Astrocyte of the cerebellum (primary cell): ENCODE results near the gene KASH5.

Experiments
- DNase-seq: peaks from one replicate; pipeline ENCODE4 v3.0.0-alpha.2; 2011; ENCODE audit warnings: low read depth
- H3K4me3 ChIP-seq: 2 replicates; pipeline ENCODE4 v1.5.1; 2011; ENCODE audit warnings: mild to moderate bottlenecking, low read depth, low read length, moderate library complexity
- CTCF ChIP-seq: IDR thresholded peaks from 2 replicates; pipeline ENCODE4 v1.5.1; 2012; ENCODE audit warnings: low read length, low read depth, moderate library complexity, mild to moderate bottlenecking; ENCODE audit errors: missing control alignments
- in situ Hi-C: cut with HindIII; loops from 2 replicates; pipeline ENCODE4 v1.10.0; 2017; ENCODE audit warnings: low sequenced_read_pairs

The KASH5 gene

GRCh38 chr19:49425178-49425577 is 37.1 kb downstream of the KASH5 start, which contains the start of gene GFY:
TSS of gene GFY (plus strand) at chr19:49425388. CDS start at chr19:49426431, 1,043 bp downstream.
- in situ Hi-C loops, result loop anchor here (5.0 kb wide), 1 partner anchor 43 kb away; no protein-coding TSS in a partner anchor
- H3K4me3 ChIP-seq, result no peak within 1 kb of the TSS
- no peak for TF ChIP-seq CTCF
- DNase-seq, result no peak

GRCh38 chr19:49425922-49426592 is 38.0 kb downstream of the KASH5 start:
- in situ Hi-C loops, result loop anchor here (5.0 kb wide), 1 partner anchor 44 kb away; no protein-coding TSS in a partner anchor
- no peak overlapping the region for H3K4me3 ChIP-seq
- no peak for TF ChIP-seq CTCF
- DNase-seq, result no peak

GRCh38 chr19:49427339-49427738 is 39.3 kb downstream of the KASH5 start:
- H3K4me3 ChIP-seq, result no peak overlapping the region
- in situ Hi-C loops, result loop anchor here (5.0 kb wide), 1 partner anchor 45 kb away; no protein-coding TSS in a partner anchor
- DNase-seq, result no peak
- no peak for TF ChIP-seq CTCF

- H3K4me3 ChIP-seq, result no peak overlapping the region
- in situ Hi-C loops, result loop anchor here (5.0 kb wide), 1 partner anchor 46 kb away; no protein-coding TSS in a partner anchor
- no peak for DNase-seq
- TF ChIP-seq CTCF, result no peak
Measured at GRCh38 chr19:49427855-49428546, 40.0 kb downstream of the KASH5 start.

GRCh38 chr19:49428547-49429451 is 40.8 kb downstream of the KASH5 start:
- no peak for DNase-seq
- in situ Hi-C loops, result loop anchor here (5.0 kb wide), 1 partner anchor 46 kb away; no protein-coding TSS in a partner anchor
- no peak overlapping the region for H3K4me3 ChIP-seq
- no peak for TF ChIP-seq CTCF

- no peak for TF ChIP-seq CTCF
- in situ Hi-C loops, result no loop called here
- no peak for DNase-seq
- H3K4me3 ChIP-seq, result no peak overlapping the region
Measured at GRCh38 chr19:49430172-49430677, 42.2 kb downstream of the KASH5 start.
